Measurements from ENCODE around the gene CDK6.

Gene CDK6

DNA sequence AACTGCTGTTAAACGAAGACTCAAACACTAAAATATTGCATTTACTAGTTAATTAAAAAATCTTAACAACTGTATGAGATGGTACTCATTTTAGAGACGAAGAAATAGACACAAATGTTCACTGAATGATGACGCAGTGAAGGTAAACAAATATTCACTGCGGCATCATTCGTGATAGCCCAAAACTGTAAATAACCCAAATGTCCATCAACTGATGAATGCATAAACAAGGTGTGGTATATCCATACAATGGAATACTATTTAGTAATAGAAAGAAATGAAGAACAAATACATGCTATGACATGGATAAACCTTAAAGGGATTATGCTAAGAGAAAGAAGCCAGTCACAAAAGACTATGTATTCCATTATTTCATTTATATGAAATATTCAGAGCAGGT lies 51.4 kb downstream of the CDK6 start:
- peaks cover 24 to 37% of the 10 kb centered on the region in 2 donors for H3K4me1 ChIP-seq (ENCODE audit: control insufficient read depth in 1 of 2, insufficient read depth in 2 of 2, low read length in 2 of 2)
- H3K36me3 ChIP-seq (ENCODE audit: control insufficient read depth in 1 of 2, insufficient read depth in 2 of 2, low read length in 2 of 2) = peaks cover 0 to 6% of the 10 kb centered on the region in 2 donors
- no peaks in the 10 kb centered on the region for H3K27me3 ChIP-seq (ENCODE audit: low read depth, low read length)
- no peak overlapping the region for H3K4me3 ChIP-seq (ENCODE audit: low read depth in 1 of 2, low read length in 2 of 2)
- H3K27ac ChIP-seq (ENCODE audit: low read length) = no peak overlapping the region
- H3K9me3 ChIP-seq (ENCODE audit: control insufficient read depth in 1 of 2, low read length in 2 of 2) = peaks cover 0 to 4% of the 10 kb centered on the region in 2 donors

DNA sequence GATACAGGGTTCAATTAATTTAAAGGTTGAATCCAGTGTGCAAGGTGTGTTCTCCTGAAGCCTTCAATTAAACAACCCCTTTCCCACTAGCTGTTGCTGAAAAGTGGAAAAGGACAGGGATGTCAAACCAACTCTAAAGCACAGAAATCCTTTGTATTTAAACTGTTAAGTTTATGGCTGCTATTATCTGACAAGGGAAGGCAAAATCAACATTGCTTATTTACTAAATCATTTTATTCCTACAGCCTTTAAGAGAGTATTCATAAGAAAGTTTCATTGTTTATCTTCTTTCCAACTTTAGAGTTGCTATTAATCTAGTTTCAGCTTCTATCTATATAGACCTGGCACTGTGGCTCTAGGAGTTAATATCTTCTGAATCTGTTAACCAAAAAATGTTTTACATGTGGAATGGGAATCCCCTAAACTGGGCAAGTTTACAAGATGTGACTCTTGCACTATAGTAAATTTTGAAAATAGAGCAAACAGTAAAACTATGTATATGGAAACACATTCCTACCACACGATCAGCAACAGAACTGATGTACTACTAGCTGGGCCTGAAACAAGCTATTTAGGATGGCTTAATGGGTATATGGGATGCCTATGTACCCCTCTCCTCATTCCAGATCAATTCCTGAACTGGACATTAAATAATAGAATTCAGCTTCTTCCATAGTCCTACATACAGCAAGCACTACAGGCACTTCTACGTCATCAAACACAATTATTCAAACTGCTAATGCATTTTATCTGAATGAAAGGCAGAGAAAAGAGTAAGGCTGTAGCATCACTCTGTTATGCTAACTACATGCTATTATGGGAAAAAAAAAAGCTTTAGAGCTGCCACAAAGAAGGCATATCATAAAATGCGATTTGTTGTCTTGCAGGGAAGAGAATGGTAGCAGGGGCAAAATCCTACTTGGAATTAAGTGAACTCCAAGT lies 52.8 kb downstream of the CDK6 start:
- Histone ChIP-seq H3K27me3 (ENCODE audit: low read depth, low read length) (no peaks in the 10 kb centered on the region), H3K4me1 (ENCODE audit: control insufficient read depth in 1 of 2, insufficient read depth in 2 of 2, low read length in 2 of 2) (peaks cover 24 to 44% of the 10 kb centered on the region in 2 donors), H3K9me3 (ENCODE audit: control insufficient read depth in 1 of 2, low read length in 2 of 2) (peaks cover 0 to under 1% of the 10 kb centered on the region in 2 donors), H3K36me3 (ENCODE audit: control insufficient read depth in 1 of 2, insufficient read depth in 2 of 2, low read length in 2 of 2) (peaks cover 0 to 2% of the 10 kb centered on the region in 2 donors), H3K4me3 (ENCODE audit: low read depth in 1 of 2, low read length in 2 of 2) (no peak overlapping the region), H3K27ac (ENCODE audit: low read length) (no peak overlapping the region)

- no peak overlapping the region for H3K27ac ChIP-seq (ENCODE audit: low read length)
- H3K4me1 ChIP-seq (ENCODE audit: control insufficient read depth in 1 of 2, insufficient read depth in 2 of 2, low read length in 2 of 2) = peaks cover 24 to 44% of the 10 kb centered on the region in 2 donors
These were observed 53.5 kb downstream of the CDK6 start for GRCh38 chr7:92782855-92783254.

DNA sequence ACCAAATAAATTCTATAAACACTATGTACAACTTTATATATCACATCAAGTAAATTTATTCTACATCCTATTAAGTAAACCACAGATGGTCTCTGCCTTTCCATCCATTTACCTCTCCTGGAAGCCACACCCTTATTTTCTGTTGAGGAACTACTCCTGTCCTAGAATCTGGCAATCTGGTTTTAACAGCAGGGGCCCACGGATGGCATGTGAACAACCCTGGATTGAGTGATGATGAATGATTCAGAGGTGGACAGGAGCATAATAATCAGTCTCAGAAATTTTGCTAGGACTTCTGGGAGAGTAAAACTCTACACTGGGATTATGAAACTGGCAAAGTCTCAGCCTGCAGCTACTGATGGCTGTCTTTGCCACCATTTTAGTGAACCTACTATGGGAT lies 54.1 kb downstream of the CDK6 start:
- H3K27me3 ChIP-seq (ENCODE audit: low read depth, low read length) = no peaks in the 10 kb centered on the region
- H3K4me3 ChIP-seq (ENCODE audit: low read depth in 1 of 2, low read length in 2 of 2) = no peak overlapping the region
- peaks cover 24 to 44% of the 10 kb centered on the region in 2 donors for H3K4me1 ChIP-seq (ENCODE audit: control insufficient read depth in 1 of 2, insufficient read depth in 2 of 2, low read length in 2 of 2)
- no peaks in the 10 kb centered on the region for H3K9me3 ChIP-seq (ENCODE audit: control insufficient read depth in 1 of 2, low read length in 2 of 2)
- H3K27ac ChIP-seq (ENCODE audit: low read length) = no peak overlapping the region
- no peaks in the 10 kb centered on the region for H3K36me3 ChIP-seq (ENCODE audit: control insufficient read depth in 1 of 2, insufficient read depth in 2 of 2, low read length in 2 of 2)

More at GRCh38 chr7:92782855-92783254, 53.5 kb downstream of the CDK6 start:
- Histone ChIP-seq H3K9me3 (ENCODE audit: control insufficient read depth in 1 of 2, low read length in 2 of 2) (no peaks in the 10 kb centered on the region), H3K36me3 (ENCODE audit: control insufficient read depth in 1 of 2, insufficient read depth in 2 of 2, low read length in 2 of 2) (no peaks in the 10 kb centered on the region), H3K27me3 (ENCODE audit: low read depth, low read length) (no peaks in the 10 kb centered on the region), H3K4me3 (ENCODE audit: low read depth in 1 of 2, low read length in 2 of 2) (no peak overlapping the region)

- Histone ChIP-seq H3K27ac (ENCODE audit: low read length) (no peak overlapping the region), H3K4me1 (ENCODE audit: control insufficient read depth in 1 of 2, insufficient read depth in 2 of 2, low read length in 2 of 2) (peaks cover 24 to 42% of the 10 kb centered on the region in 2 donors), H3K4me3 (ENCODE audit: low read depth in 1 of 2, low read length in 2 of 2) (no peak overlapping the region)
These were observed 55.2 kb downstream of the CDK6 start for GRCh38 chr7:92781117-92781720.

GRCh38 chr7:92778972-92779371 lies 57.4 kb downstream of the CDK6 start:
- no peak overlapping the region for H3K4me3 ChIP-seq (ENCODE audit: low read depth in 1 of 2, low read length in 2 of 2)
- H3K27ac ChIP-seq (ENCODE audit: low read length) = no peak overlapping the region
- peaks cover 0 to 2% of the 10 kb centered on the region in 2 donors for H3K36me3 ChIP-seq (ENCODE audit: control insufficient read depth in 1 of 2, insufficient read depth in 2 of 2, low read length in 2 of 2)
- no peaks in the 10 kb centered on the region for H3K9me3 ChIP-seq (ENCODE audit: control insufficient read depth in 1 of 2, low read length in 2 of 2)
- peaks cover 19 to 29% of the 10 kb centered on the region in 2 donors for H3K4me1 ChIP-seq (ENCODE audit: control insufficient read depth in 1 of 2, insufficient read depth in 2 of 2, low read length in 2 of 2)
- no peaks in the 10 kb centered on the region for H3K27me3 ChIP-seq (ENCODE audit: low read depth, low read length)

More at GRCh38 chr7:92781117-92781720, 55.2 kb downstream of the CDK6 start:
- Histone ChIP-seq H3K36me3 (ENCODE audit: control insufficient read depth in 1 of 2, insufficient read depth in 2 of 2, low read length in 2 of 2) (no peaks in the 10 kb centered on the region), H3K27me3 (ENCODE audit: low read depth, low read length) (no peaks in the 10 kb centered on the region), H3K9me3 (ENCODE audit: control insufficient read depth in 1 of 2, low read length in 2 of 2) (no peaks in the 10 kb centered on the region)

DNA sequence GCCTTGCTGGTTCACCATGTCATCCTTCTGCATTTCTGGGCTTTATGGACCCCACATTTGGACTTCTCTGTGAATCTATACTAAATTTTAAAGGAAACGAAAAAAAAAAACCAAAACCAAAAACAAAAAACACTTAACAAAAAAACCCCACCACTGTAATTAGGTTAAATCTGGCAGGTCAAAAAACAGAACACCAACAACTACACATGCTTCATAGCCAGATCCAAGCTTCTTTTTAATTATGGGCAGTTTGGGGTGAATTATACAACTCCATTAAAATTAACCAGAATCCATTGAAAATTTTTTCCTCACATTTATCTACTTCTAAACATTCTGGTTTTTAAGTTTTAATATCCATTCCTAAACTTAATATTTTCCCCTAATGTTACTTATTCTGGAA lies 58.4 kb downstream of the CDK6 start:
- peaks cover 12 to 29% of the 10 kb centered on the region in 2 donors for H3K4me1 ChIP-seq (ENCODE audit: control insufficient read depth in 1 of 2, insufficient read depth in 2 of 2, low read length in 2 of 2)
- no peak overlapping the region for H3K4me3 ChIP-seq (ENCODE audit: low read depth in 1 of 2, low read length in 2 of 2)
- H3K36me3 ChIP-seq (ENCODE audit: control insufficient read depth in 1 of 2, insufficient read depth in 2 of 2, low read length in 2 of 2) = peaks cover 4 to 12% of the 10 kb centered on the region in 2 donors
- no peaks in the 10 kb centered on the region for H3K27me3 ChIP-seq (ENCODE audit: low read depth, low read length)
- no peak overlapping the region for H3K27ac ChIP-seq (ENCODE audit: low read length)
- no peaks in the 10 kb centered on the region for H3K9me3 ChIP-seq (ENCODE audit: control insufficient read depth in 1 of 2, low read length in 2 of 2)

DNA sequence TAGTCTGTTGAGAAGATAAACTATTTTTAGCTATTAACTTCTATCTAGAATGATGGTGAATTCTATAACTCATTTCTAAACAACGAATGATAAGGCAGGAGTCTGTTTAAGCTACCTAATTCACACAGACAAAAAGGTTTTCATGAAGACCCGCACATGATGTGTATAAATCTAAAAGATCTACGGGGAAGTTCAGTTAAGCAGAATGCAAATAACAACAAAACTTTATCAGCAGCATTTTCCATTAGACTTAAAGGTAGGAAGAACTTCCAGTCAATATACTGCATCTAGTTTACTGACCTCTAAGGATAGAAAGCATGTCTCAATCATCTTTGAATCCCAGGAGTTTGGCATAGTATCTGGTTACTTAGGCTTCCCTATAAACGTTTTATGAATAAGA lies 62.6 kb downstream of the CDK6 start:
- Histone ChIP-seq H3K36me3 (ENCODE audit: control insufficient read depth in 1 of 2, insufficient read depth in 2 of 2, low read length in 2 of 2) (peaks cover 4 to 13% of the 10 kb centered on the region in 2 donors), H3K9me3 (ENCODE audit: control insufficient read depth in 1 of 2, low read length in 2 of 2) (no peaks in the 10 kb centered on the region), H3K27me3 (ENCODE audit: low read depth, low read length) (no peaks in the 10 kb centered on the region), H3K4me1 (ENCODE audit: control insufficient read depth in 1 of 2, insufficient read depth in 2 of 2, low read length in 2 of 2) (peaks cover 0 to 8% of the 10 kb centered on the region in 2 donors), H3K4me3 (ENCODE audit: low read depth in 1 of 2, low read length in 2 of 2) (no peak overlapping the region), H3K27ac (ENCODE audit: low read length) (no peak overlapping the region)

- Histone ChIP-seq H3K27ac (ENCODE audit: low read length) (no peak overlapping the region), H3K36me3 (ENCODE audit: control insufficient read depth in 1 of 2, insufficient read depth in 2 of 2, low read length in 2 of 2) (peaks cover 4 to 13% of the 10 kb centered on the region in 2 donors), H3K27me3 (ENCODE audit: low read depth, low read length) (no peaks in the 10 kb centered on the region), H3K9me3 (ENCODE audit: control insufficient read depth in 1 of 2, low read length in 2 of 2) (no peaks in the 10 kb centered on the region), H3K4me3 (ENCODE audit: low read depth in 1 of 2, low read length in 2 of 2) (no peak overlapping the region), H3K4me1 (ENCODE audit: control insufficient read depth in 1 of 2, insufficient read depth in 2 of 2, low read length in 2 of 2) (peaks cover 8 to 33% of the 10 kb centered on the region in 2 donors)
These were observed 66.5 kb downstream of the CDK6 start for GRCh38 chr7:92769844-92770243.

DNA sequence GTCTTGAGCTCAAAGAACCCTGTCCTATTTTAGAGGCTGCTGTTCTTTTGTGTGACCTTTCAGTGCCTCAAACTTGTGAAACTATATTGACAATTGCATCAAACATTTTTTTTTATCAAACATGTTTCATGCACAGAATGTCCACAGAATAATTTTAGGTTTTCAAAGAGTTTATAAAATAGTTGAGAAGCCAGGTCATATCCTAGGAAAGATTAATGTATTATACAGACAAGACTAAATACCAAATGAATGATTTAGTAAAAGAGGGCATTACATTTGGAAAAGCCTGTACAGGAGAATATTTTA lies 67.0 kb downstream of the CDK6 start:
- no peak overlapping the region for H3K27ac ChIP-seq (ENCODE audit: low read length)
- H3K27me3 ChIP-seq (ENCODE audit: low read depth, low read length) = no peaks in the 10 kb centered on the region
- H3K36me3 ChIP-seq (ENCODE audit: control insufficient read depth in 1 of 2, insufficient read depth in 2 of 2, low read length in 2 of 2) = peaks cover 4 to 13% of the 10 kb centered on the region in 2 donors
- H3K9me3 ChIP-seq (ENCODE audit: control insufficient read depth in 1 of 2, low read length in 2 of 2) = no peaks in the 10 kb centered on the region
- H3K4me1 ChIP-seq (ENCODE audit: control insufficient read depth in 1 of 2, insufficient read depth in 2 of 2, low read length in 2 of 2) = peaks cover 8 to 33% of the 10 kb centered on the region in 2 donors
- no peak overlapping the region for H3K4me3 ChIP-seq (ENCODE audit: low read depth in 1 of 2, low read length in 2 of 2)

- Histone ChIP-seq H3K27me3 (ENCODE audit: low read depth, low read length) (no peaks in the 10 kb centered on the region), H3K4me3 (ENCODE audit: low read depth in 1 of 2, low read length in 2 of 2) (no peak overlapping the region), H3K36me3 (ENCODE audit: control insufficient read depth in 1 of 2, insufficient read depth in 2 of 2, low read length in 2 of 2) (peaks cover 4 to 9% of the 10 kb centered on the region in 2 donors), H3K27ac (ENCODE audit: low read length) (no peak overlapping the region), H3K9me3 (ENCODE audit: control insufficient read depth in 1 of 2, low read length in 2 of 2) (no peaks in the 10 kb centered on the region), H3K4me1 (ENCODE audit: control insufficient read depth in 1 of 2, insufficient read depth in 2 of 2, low read length in 2 of 2) (peaks cover 8 to 33% of the 10 kb centered on the region in 2 donors)
These were observed 67.6 kb downstream of the CDK6 start for GRCh38 chr7:92768501-92769393.

Measured in muscle layer of duodenum (tissue), 2 donors.